Measurements from ENCODE around the gene MTFMT.
"Not testable (repeated sequence)": the region's sequence is repeated elsewhere in the genome, so short reads cannot be mapped to it uniquely, and the experiment has no call there.

MTFMT gene

DNA sequence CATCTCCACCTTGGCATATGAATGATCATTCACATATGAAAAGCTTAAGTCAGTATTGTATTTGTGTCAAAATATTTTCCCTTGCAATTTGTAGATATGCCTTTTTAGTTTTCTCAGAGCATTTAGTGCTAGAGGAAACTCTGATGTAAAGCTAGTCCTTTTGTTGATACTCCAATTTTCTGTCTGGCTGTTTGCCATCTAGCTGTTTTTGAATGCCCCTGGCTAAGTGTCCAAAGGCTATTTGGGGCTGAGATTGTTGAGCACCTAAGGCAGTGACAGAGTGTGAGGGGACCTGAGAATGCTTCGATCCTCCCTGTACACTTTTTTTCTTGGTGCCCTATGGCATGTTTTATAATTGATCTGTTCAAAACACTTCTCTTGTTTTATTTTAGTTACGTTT is 18.8 kb upstream of the MTFMT start:
- H3K4me3 ChIP-seq (ENCODE audit: low read depth, low read length): no peak overlapping the region
- TF ChIP-seq, protein P1, sequence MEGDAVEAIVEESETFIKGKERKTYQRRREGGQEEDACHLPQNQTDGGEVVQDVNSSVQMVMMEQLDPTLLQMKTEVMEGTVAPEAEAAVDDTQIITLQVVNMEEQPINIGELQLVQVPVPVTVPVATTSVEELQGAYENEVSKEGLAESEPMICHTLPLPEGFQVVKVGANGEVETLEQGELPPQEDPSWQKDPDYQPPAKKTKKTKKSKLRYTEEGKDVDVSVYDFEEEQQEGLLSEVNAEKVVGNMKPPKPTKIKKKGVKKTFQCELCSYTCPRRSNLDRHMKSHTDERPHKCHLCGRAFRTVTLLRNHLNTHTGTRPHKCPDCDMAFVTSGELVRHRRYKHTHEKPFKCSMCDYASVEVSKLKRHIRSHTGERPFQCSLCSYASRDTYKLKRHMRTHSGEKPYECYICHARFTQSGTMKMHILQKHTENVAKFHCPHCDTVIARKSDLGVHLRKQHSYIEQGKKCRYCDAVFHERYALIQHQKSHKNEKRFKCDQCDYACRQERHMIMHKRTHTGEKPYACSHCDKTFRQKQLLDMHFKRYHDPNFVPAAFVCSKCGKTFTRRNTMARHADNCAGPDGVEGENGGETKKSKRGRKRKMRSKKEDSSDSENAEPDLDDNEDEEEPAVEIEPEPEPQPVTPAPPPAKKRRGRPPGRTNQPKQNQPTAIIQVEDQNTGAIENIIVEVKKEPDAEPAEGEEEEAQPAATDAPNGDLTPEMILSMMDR (IDR thresholded peaks at IDR 0.05; ENCODE audit: low read depth, low read length): no peak
- in situ Hi-C loops (cut with HindIII; ENCODE audit: low sequenced_read_pairs): no loop called here
- no peak for DNase-seq (ENCODE audit: low read depth, low spot score)

DNA sequence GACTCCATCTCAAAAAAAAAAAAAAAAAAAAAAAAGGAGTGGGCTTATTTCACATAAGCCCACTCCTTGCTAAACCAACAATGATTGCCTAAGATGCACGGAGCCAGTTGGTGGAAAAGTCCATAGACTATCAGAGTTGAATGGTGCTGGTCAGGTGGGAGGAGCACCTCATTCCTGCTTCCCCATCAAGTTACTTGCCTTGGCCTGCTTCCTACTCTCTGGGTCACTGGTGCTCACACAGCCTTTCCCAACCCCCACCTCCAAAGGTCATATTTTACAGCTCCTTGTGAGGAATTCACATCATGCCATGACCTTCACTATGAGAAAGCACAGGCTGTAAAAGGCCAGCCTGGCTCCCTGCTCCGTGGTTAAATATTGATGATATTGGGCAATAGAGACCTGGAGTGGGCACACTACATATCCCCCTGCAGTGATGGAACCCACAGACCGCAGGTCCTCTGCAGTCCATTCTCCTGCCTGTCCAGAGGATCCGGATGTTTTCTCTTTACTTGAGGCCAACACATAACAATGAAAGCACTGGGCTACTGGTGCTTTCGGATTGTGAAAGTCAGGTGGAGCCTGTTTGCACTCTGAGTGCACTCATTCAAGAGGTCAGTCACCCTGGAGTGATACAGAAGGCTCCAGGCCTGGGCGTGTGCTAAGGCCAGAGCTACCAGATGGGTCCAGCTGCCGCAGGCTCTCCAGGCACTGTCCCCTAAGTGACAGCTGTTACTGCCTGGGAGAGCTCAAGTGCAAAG is 15.5 kb upstream of the MTFMT start, which contains the start of gene SLC51B:
Gene SLC51B, plus strand, starts transcription at position 664 of the 758 bp plus-strand sequence. CDS start 4,618 bp downstream, outside the sequence.
- H3K4me3 ChIP-seq (ENCODE audit: low read depth, low read length): no peak within 1 kb of the TSS
- TF ChIP-seq, protein P1 (IDR thresholded peaks at IDR 0.05; ENCODE audit: low read depth, low read length): no peak
- in situ Hi-C loops (cut with HindIII; ENCODE audit: low sequenced_read_pairs): no loop called here
- no peak for DNase-seq (ENCODE audit: low read depth, low spot score)

DNA sequence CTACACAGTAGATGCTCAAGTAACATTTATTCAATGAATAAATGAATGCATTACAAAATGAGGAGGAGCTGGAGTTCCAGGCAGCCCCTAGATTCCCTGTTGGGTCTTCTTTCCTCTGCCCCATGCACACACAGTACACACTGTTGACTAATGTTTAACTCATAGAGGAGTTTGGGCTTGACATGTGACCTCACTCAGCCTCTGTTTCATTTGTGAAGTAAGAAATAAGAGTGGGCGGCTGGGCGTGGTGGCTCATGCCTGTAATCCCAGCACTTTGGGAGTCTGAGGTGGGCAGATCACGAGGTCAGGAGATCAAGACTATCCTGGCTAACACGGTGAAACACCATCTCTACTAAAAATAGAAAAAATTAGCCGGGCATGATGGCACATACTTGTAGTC is 14.8 kb upstream of the MTFMT start:
- in situ Hi-C loops (cut with HindIII; ENCODE audit: low sequenced_read_pairs); H3K4me3 ChIP-seq (ENCODE audit: low read depth, low read length): not testable (repeated sequence)
- DNase-seq (ENCODE audit: low read depth, low spot score): peak; percentile 40

DNA sequence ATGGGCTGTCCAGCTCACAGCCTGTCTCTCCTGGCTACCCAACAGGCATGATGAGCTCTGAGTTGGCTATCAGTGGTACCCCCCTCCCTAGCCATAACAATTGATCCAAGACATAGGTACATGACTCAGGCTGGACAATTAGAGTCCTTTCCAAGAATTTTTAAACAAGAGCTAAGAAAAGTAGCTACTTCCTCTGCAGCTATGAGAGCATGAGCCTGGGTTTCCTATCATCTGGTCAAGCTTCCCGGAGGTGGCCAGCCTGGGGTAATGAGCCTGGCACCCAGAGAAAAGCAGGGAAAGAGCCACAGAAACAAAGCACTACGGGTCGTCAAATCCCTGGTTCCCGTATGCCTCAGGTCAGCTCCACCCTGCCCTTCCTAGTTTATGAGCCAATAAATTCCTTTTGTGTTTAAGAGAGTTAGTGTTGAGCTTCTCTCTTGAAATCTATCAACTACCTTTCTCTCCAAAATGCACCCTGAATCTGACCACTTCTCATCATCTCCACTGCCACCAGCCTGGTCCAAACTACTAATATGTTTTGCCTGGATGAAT is 13.4 kb upstream of the MTFMT start:
- TF ChIP-seq, protein P1 (IDR thresholded peaks at IDR 0.05; ENCODE audit: low read depth, low read length): no peak
- DNase-seq (ENCODE audit: low read depth, low spot score): no peak
- H3K4me3 ChIP-seq (ENCODE audit: low read depth, low read length): no peak overlapping the region
- in situ Hi-C loops (cut with HindIII; ENCODE audit: low sequenced_read_pairs): no loop called here

DNA sequence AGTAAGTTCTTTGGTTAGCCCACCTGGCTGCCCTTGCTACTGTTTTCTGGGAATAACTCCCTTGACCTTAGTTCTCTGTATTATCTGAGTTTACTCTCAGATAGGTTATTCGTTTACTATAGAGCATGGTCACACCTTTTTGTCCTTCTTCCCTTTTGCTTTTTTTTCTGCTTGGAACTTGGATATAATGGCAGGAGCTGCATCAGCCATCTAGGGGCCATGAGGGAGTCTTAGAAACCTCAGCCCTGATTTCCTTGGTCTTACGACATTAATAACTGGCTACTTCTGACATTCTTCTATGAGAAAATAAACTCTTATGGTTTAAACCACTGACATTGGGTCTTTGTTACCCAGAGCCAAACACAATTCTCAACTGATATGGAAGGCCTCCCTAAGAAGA is 12.3 kb upstream of the MTFMT start:
- in situ Hi-C loops (cut with HindIII; ENCODE audit: low sequenced_read_pairs): no loop called here
- DNase-seq (ENCODE audit: low read depth, low spot score): no peak
- TF ChIP-seq, protein P1 (IDR thresholded peaks at IDR 0.05; ENCODE audit: low read depth, low read length): no peak
- no peak overlapping the region for H3K4me3 ChIP-seq (ENCODE audit: low read depth, low read length)

DNA sequence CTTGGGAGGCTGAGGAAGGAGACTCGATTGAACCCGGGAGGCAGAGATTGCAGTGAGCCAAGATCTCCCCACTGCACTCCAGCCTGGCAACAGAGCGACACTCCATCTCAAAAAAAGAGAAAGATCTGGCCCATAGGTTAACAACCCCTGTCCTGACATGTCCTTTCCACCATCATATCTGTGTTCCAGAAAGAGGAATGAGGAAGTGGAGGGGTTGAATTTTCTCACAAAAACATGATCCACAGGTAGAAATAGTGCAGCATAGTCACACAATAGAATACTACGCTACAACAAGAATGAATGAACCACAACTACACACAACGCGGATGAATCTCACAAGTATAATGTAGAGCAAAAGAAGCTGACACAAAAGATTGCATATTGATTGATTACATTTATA is 11.0 kb upstream of the MTFMT start:
- H3K4me3 ChIP-seq (ENCODE audit: low read depth, low read length): no peak overlapping the region
- DNase-seq (ENCODE audit: low read depth, low spot score): no peak
- TF ChIP-seq, protein P1 (IDR thresholded peaks at IDR 0.05; ENCODE audit: low read depth, low read length): no peak
- in situ Hi-C loops (cut with HindIII; ENCODE audit: low sequenced_read_pairs): no loop called here

DNA sequence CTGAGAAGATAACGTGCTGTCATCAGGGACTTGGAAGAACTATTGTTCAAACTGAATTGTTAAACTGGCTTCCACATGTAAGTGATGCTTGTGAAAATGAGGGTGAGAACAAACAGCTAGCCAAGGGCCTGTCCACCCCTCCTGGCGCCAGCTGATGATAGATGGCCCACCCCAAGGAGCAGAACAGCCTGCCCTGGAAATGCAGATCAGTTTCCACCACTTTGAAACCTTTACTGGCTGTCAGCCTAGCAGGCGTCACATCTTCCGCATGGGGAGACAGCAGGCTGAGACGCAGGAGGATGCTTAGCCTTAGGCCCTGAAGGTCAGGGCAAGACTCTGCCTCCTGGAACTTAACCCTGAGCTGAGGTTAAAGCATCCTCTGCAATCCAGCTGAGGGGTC is 9.4 kb upstream of the MTFMT start:
- in situ Hi-C loops (cut with HindIII; ENCODE audit: low sequenced_read_pairs): no loop called here
- no peak overlapping the region for H3K4me3 ChIP-seq (ENCODE audit: low read depth, low read length)
- no peak for DNase-seq (ENCODE audit: low read depth, low spot score)
- TF ChIP-seq, protein P1 (IDR thresholded peaks at IDR 0.05; ENCODE audit: low read depth, low read length): no peak
